Gastrocnemius medialis (tissue), 4 donors: ENCODE results near the gene ITGAE. TPM values are rescaled to one million over a fixed set of nuclear protein-coding genes. Genes with fewer than 3 reads are reported as not detected.
A peak's percentile ranks its signal among the peaks of the same experiment; 100 is the strongest.

Experiments used
- ATAC-seq, 2 donors: fragments of 150-250 bp; one replicate each; pipeline ENCODE4 v1.9.1; 2016
- DNase-seq, 2 donors: peaks; one replicate each; pipeline ENCODE4 v3.0.0-alpha.2; 2019
- H3K27ac ChIP-seq, 4 donors: fragments of 200-600 bp; sonication (generic); 1 replicate in 1 of 4; 2 replicates in 3 of 4; pipeline ENCODE4 v1.5.1; 2016 to 2018; ENCODE audit warnings: mild to moderate bottlenecking in 2 of 4, moderate library complexity in 1 of 4
- H3K27me3 ChIP-seq, 3 donors: fragments of 200-600 bp; sonication (generic) in 2 of 3; 1 replicate in 1 of 3; 2 replicates in 2 of 3; pipeline versions ENCODE4 v1.5.1 to v1.6.0; 2016 to 2019; ENCODE audit warnings: mild to moderate bottlenecking in 1 of 3, moderate library complexity in 1 of 3
- H3K36me3 ChIP-seq, 2 donors: fragments of 200-600 bp; sonication (generic) in 1 of 2; one replicate each; pipeline ENCODE4 v1.5.1; 2017 to 2018
- H3K4me1 ChIP-seq, 2 donors: fragments of 200-600 bp; sonication (generic) in 1 of 2; one replicate each; pipeline ENCODE4 v1.5.1; 2016 to 2017; ENCODE audit warnings: mild to moderate bottlenecking in 2 of 2
- H3K4me3 ChIP-seq, 4 donors: fragments of 200-600 bp; sonication (generic) in 3 of 4; 1 replicate in 1 of 4; 2 replicates in 3 of 4; pipeline ENCODE4 v1.5.1; 2016 to 2019; ENCODE audit warnings: mild to moderate bottlenecking in 2 of 4
- H3K9me3 ChIP-seq, 3 donors: fragments of 200-600 bp; sonication (generic) in 2 of 3; 1 replicate in 1 of 3; 2 replicates in 2 of 3; pipeline ENCODE4 v1.5.1; 2016 to 2019
- POLR2A ChIP-seq, 2 donors: fragments of 450-650 bp; IDR thresholded peaks; one replicate each; pipeline ENCODE4 v1.6.1; 2017; ENCODE audit warnings: antibody characterized with exemption in 2 of 2, mild to moderate bottlenecking in 2 of 2, moderate library complexity in 2 of 2
- in situ Hi-C, 4 donors: fragments of 200-750 bp; cut with MboI; loops; one replicate each; pipeline versions ENCODE4 v1.15.0 to v1.8.0; 2017; ENCODE audit warnings: low sequenced_read_pairs in 4 of 4
- intact Hi-C: fragments of 100-400 bp; cut with DNase I; formaldehyde crosslinking; loops from one replicate; pipeline ENCODE4 v1.15.1; 2023; ENCODE audit warnings: low total_unique reads
- total RNA-seq, 4 donors: library from RNA; depleted of rRNA; stranded (reverse); fragments of >200 nt; gene quantifications; one replicate each; pipeline versions ENCODE4 v1.1.0 to v1.2.3, GENCODE V29; 2016
- TF ChIP-seq, protein P1 (sequence below), 5 experiments: fragments of 450-650 bp in 3 of 5; fragments of 200-600 bp in 2 of 5; sonication (generic) in 2 of 5; IDR thresholded peaks in 4 of 5; conservative IDR thresholded peaks in 1 of 5; 1 replicate in 4 of 5; 2 replicates in 1 of 5; pipeline ENCODE4 v1.5.1; 2016 to 2019; ENCODE audit warnings: antibody characterized with exemption in 5 of 5, mild to moderate bottlenecking in 3 of 5, moderate library complexity in 3 of 5

ITGAE gene
- total RNA-seq, 4 donors from 2014 or later: 10.8 to 25.0 (median 23.5) TPM

DNA sequence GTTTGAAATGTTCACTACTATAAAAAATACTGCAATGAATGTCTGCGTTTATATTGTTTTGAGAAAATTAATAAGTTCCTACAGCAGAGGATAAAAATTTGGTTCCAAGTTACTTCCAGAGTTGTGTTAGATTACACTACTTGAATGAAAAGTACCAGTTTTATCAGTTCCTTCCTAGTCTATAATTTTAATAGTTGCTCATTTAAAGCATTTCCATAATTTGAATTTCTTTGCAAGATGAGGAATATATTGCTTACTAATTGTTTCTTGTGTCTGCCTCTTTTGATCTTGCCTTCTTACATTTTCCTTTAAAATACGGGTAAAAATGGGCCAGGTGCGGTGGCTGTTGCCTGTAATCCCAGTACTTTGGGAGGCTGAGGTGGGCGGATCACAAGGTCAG lies 128.4 kb downstream of the ITGAE start:
- DNase-seq (no peak), ATAC-seq (no peak)
- TF ChIP-seq, protein P1, sequence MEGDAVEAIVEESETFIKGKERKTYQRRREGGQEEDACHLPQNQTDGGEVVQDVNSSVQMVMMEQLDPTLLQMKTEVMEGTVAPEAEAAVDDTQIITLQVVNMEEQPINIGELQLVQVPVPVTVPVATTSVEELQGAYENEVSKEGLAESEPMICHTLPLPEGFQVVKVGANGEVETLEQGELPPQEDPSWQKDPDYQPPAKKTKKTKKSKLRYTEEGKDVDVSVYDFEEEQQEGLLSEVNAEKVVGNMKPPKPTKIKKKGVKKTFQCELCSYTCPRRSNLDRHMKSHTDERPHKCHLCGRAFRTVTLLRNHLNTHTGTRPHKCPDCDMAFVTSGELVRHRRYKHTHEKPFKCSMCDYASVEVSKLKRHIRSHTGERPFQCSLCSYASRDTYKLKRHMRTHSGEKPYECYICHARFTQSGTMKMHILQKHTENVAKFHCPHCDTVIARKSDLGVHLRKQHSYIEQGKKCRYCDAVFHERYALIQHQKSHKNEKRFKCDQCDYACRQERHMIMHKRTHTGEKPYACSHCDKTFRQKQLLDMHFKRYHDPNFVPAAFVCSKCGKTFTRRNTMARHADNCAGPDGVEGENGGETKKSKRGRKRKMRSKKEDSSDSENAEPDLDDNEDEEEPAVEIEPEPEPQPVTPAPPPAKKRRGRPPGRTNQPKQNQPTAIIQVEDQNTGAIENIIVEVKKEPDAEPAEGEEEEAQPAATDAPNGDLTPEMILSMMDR (IDR thresholded peaks at IDR 0.05 in 4 of 5, conservative IDR thresholded peaks at IDR 0.05 in 1 of 5): no peak
- no peak for TF ChIP-seq POLR2A (IDR thresholded peaks at IDR 0.05)
- intact Hi-C loops (no loop called here), in situ Hi-C loops (loop anchor here in 1 of 4 donors (5.0 kb wide), 1 partner anchor 45 kb away; no protein-coding TSS in a partner anchor)
- Histone ChIP-seq H3K27ac (no peak overlapping the region), H3K4me3 (no peak overlapping the region), H3K9me3 (no peaks in the 10 kb centered on the region), H3K4me1 (peaks cover 16 to 17% of the 10 kb centered on the region in 2 donors), H3K36me3 (peaks cover 0 to 9% of the 10 kb centered on the region in 2 donors), H3K27me3 (no peaks in the 10 kb centered on the region)

DNA sequence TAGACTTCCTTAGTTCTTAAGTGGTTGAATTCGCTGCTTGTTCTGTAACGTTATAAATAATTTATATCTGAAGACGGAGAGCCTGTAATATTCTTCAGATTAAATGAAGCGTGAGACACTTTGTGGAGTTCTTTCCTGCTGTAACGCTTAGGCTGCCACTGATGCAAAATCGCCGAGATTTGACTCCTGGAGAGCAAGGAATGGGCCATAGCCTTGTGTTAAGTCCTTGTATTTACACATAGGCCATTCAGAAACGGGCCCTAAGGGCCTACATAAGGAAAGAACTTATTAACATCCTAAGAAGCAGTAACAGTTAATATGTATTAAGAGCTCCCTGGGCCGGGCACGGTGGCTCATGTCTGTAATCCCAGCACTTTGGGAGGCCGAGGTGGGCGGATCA lies 131.4 kb downstream of the ITGAE start:
- intact Hi-C loops: loop anchor here (10.0 kb wide), 1 partner anchor 135 kb away; no protein-coding TSS in a partner anchor
- H3K27me3 ChIP-seq: no peaks in the 10 kb centered on the region
- H3K36me3 ChIP-seq: peaks cover 0 to 4% of the 10 kb centered on the region in 2 donors
- DNase-seq (no peak), ATAC-seq (no peak)
- no peaks in the 10 kb centered on the region for H3K9me3 ChIP-seq
- peak overlapping the region; percentile 93 to 97 (median 96) for H3K27ac ChIP-seq
- no peak for TF ChIP-seq POLR2A (IDR thresholded peaks at IDR 0.05)
- TF ChIP-seq, protein P1 (IDR thresholded peaks at IDR 0.05 in 4 of 5, conservative IDR thresholded peaks at IDR 0.05 in 1 of 5): no peak
- in situ Hi-C loops: no loop called here
- H3K4me1 ChIP-seq: peaks cover 36 to 37% of the 10 kb centered on the region in 2 donors
- H3K4me3 ChIP-seq: peak overlapping the region; percentile 80 to 100 (median 95)

DNA sequence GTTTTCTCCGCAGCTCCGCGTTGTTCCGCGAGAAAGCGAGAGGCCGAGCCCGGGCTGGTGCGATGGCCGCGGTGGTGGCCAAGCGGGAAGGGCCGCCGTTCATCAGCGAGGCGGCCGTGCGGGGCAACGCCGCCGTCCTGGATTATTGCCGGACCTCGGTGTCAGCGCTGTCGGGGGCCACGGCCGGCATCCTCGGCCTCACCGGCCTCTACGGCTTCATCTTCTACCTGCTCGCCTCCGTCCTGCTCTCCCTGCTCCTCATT lies 132.0 kb downstream of the ITGAE start:
- ATAC-seq (peak in 1 of 2 donors; percentile 4), DNase-seq (no peak)
- intact Hi-C loops (loop anchor here (10.0 kb wide), 1 partner anchor 134 kb away; no protein-coding TSS in a partner anchor), in situ Hi-C loops (no loop called here)
- Histone ChIP-seq H3K4me1 (peaks cover 36 to 37% of the 10 kb centered on the region in 2 donors), H3K27ac (peak overlapping the region; percentile 93 to 97 (median 96)), H3K27me3 (no peaks in the 10 kb centered on the region), H3K9me3 (no peaks in the 10 kb centered on the region), H3K4me3 (peak overlapping the region; percentile 80 to 100 (median 95)), H3K36me3 (peaks cover 0 to 9% of the 10 kb centered on the region in 2 donors)
- TF ChIP-seq, protein P1 (IDR thresholded peaks at IDR 0.05 in 4 of 5, conservative IDR thresholded peaks at IDR 0.05 in 1 of 5): peak in 1 of 5 experiments; percentile 7
- no peak for TF ChIP-seq POLR2A (IDR thresholded peaks at IDR 0.05)

DNA sequence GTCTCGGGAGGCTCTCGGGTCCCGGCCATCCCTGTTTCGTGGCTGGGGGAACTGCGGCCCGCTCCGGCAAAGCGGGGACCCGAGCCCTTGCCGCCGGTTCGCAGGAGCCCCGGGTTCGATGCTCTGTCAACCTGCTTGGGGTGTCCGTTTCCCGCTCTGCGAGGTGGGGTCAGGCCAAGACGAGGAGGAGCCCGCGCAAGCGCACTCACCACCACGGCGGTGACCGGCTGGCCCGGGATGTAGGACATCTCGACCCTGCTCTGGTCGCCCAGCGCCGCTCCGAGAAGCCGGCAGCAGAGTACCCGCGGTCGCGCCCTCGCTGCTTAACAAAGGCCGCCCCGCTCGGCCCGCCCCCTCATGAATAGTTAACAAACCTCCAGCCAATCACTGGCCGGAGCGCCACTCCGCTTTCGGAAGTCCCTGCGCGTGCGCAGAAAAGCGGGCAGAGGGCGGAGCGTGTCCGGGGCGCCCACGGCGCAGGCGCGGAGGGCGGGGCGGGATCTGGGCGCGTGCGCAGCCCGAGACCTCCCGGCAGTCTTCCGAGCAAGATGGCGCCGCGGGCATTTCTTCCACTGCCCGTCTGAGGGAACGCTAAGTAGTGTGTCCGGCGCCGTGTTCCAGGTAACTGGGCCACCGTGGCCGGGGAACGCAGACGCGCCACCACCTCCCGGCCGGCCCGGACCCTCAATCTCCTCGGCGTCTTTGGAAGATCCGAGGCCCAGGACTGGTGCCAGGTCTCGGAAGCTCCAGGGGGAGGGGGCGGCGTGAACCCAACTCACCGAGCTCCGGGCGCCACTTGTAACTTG lies 132.5 kb downstream of the ITGAE start, which contains the start of the genes EMC6 and TAX1BP3:
Gene EMC6, plus strand, starts transcription at position 534 of the 806 bp plus-strand sequence. CDS start 335 bp downstream, outside the sequence.
Gene TAX1BP3, minus strand, starts transcription at position 300 of the 806 bp plus-strand sequence. Its CDS starts 52 bp downstream, at position 248.
- no peaks in the 10 kb centered on the region for H3K9me3 ChIP-seq

More for the DNA sequence above, 132.5 kb downstream of the ITGAE start, which contains the start of the genes EMC6 and TAX1BP3:
- TF ChIP-seq, protein P1 (IDR thresholded peaks at IDR 0.05 in 4 of 5, conservative IDR thresholded peaks at IDR 0.05 in 1 of 5): no peak
- peak; percentile 95 to 99 for TF ChIP-seq POLR2A (IDR thresholded peaks at IDR 0.05)
- in situ Hi-C loops: no loop called here
- Histone ChIP-seq H3K36me3 (peaks cover 0 to 13% of the 10 kb centered on the region in 2 donors), H3K4me3 (peak within 1 kb of the TSS; percentile 80 to 100 (median 95)), H3K4me1 (peaks cover 36 to 37% of the 10 kb centered on the region in 2 donors), H3K27me3 (no peaks in the 10 kb centered on the region), H3K27ac (peak within 1 kb of the TSS; percentile 93 to 97 (median 96))
- intact Hi-C loops: loop anchor here (1.0 to 10.0 kb wide), 2 partner anchors 32 to 134 kb away; partner anchors contain the start of genes CTNS and SHPK
- ATAC-seq: peak; percentile 80 to 89
- peak; percentile 98 for DNase-seq
